ENCODE results near the gene MOV10L1.

- no peak for TF ChIP-seq CTCF (conservative IDR thresholded peaks at IDR 0.05; ENCODE audit: low read depth in 2 of 2)
- no peak for TF ChIP-seq REST (IDR thresholded peaks at IDR 0.05; ENCODE audit: unreplicated experiment)
- no peak for TF ChIP-seq POLR2AphosphoS5 (IDR thresholded peaks at IDR 0.05; ENCODE audit: low read depth)
- TF ChIP-seq NANOG (IDR thresholded peaks at IDR 0.05; ENCODE audit: borderline replicate concordance), result no peak
- TF ChIP-seq EZH2phosphoT487 (IDR thresholded peaks at IDR 0.05; ENCODE audit: unreplicated experiment), result no peak
- no peak for TF ChIP-seq ZNF331 (CRISPR knock-in tag; IDR thresholded peaks at IDR 0.05; ENCODE audit: low read depth)
Measured at GRCh38 chr22:50186181-50186714, 96.4 kb downstream of the MOV10L1 start.

All from GM23338 (cell line).